GM18909 (cell line): ENCODE measurements around the gene COMMD1.
"Not testable (repeated sequence)": the region's sequence is repeated elsewhere in the genome, so short reads cannot be mapped to it uniquely, and the experiment has no call there.

Experiments used
- ATAC-seq: cut with Tn5 transposase; IDR thresholded peaks from one replicate; pipeline ENCODE4 v1.9.1; 2021; ENCODE audit warnings: mild to moderate bottlenecking; ENCODE audit not compliant: unreplicated experiment, poor library complexity

COMMD1 gene

GRCh38 chr2:62118160-62118559 lies 212.7 kb downstream of the COMMD1 start:
- no peak for ATAC-seq

- ATAC-seq = no peak
Measured at GRCh38 chr2:62119311-62119974, 214.0 kb downstream of the COMMD1 start.

GRCh38 chr2:62126239-62126638 lies 220.8 kb downstream of the COMMD1 start:
- ATAC-seq = not testable (repeated sequence)

DNA sequence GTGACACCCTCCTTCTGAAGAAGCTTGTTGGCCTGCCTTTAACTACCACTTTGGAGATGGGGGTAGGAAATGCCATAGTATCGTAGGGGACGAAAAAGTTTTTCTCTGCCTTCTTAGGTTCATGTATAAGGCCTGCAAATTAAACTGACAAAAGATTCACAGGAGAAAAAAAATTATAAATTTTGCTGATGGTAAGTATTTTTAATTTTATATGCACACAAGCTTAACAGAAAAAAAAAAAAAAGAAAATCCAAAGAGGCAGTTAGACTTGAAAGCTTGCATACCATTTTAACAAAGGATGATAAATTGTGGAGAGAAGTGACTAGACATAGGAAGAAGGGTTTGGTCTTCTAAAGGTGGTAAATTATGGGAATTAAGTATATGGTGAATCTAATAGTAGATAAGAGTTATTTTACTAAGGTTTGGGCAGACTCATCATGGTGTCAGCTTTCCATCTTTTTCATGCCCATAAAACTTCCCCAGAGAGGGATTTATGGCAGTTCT lies 227.9 kb downstream of the COMMD1 start:
- no peak for ATAC-seq

- no peak for ATAC-seq
Measured at GRCh38 chr2:62136956-62137830, 231.7 kb downstream of the COMMD1 start.

DNA sequence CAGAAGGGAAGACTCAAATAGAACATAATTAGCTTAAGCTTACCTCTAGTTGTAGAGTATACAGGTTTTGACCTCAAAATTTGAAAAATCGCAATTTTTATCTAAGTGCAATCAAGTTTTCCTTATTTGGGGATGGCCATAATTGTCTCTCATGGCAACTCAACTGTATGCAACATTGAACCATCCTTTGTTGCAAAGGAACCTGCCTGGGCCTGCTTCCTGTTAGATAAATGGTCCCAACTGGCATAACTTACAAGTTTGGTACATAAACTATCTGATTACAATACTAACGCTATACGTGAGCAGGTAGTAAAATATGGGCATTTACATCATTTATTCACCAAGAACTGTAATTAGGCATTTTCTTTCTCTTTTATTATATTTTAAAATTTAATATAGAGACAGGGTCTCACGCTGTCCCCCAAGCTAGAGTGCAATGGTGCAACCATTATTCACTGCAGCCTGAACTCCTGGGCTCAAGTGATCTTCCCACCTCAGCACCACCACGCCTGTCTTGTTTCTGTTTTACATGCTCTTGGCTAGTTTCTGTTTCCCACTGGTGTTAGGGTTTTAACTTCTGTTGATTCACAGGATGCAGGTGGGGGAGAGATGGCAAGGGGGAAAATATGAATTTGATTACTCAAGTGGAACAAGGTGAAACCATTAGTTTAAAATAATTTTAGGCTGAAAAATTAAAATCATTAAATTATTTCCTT lies 235.1 kb downstream of the COMMD1 start:
- ATAC-seq = peak; percentile 65

- ATAC-seq = no peak
Measured at GRCh38 chr2:62141142-62141740, 235.8 kb downstream of the COMMD1 start.

GRCh38 chr2:62142054-62142453 lies 236.6 kb downstream of the COMMD1 start:
- ATAC-seq = no peak

DNA sequence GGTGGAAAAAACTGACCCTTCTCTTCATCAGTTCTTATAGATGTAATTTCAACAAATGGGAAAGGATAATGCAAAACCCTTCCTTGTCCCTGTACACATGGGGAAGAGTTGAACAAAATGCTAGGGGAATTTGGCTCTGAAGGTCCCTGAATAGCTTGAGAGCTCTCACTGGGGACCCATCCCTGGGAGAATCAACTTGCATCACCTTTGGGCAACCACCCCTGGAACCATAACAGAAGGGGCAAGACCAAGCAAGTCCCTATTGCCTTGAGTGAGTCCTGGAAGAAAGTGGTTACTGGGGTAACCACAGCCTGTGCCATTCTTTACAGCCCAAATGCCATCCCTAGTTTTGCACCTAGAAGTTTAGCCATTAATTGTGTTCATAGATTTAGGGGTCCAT lies 238.2 kb downstream of the COMMD1 start:
- ATAC-seq = no peak

- ATAC-seq = no peak
Measured at GRCh38 chr2:62144689-62145477, 239.4 kb downstream of the COMMD1 start.

DNA sequence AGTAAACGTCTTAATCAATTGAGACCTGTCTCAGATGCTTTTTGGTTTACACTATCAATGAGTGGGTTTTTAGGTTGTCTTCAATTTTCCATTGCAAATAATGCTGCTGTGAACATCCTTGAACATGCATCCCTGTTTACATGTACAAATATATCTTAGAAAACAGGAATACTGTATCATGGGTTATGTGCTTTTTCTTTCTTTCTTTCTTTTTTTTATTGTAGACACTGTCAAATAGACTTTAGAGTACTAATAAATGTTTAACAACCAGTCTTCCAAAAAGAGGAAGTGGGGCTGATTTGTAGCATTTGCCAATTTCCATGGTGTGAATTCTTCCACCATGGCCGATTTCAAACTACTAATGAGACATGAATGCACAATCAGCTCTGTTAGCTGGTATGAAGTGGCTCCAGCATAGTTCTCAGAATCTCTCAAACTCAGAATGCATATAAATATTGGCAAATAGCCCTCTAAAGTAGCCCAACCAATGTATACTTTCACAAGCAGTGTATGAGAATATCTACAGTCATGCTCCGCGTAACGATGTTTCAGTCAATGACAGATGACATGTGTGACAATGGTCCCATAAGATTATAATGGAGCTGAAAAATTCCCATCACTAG lies 240.1 kb downstream of the COMMD1 start:
- ATAC-seq = peak; percentile 47

- not testable (repeated sequence) for ATAC-seq
Measured at GRCh38 chr2:62146790-62147189, 241.3 kb downstream of the COMMD1 start.

DNA sequence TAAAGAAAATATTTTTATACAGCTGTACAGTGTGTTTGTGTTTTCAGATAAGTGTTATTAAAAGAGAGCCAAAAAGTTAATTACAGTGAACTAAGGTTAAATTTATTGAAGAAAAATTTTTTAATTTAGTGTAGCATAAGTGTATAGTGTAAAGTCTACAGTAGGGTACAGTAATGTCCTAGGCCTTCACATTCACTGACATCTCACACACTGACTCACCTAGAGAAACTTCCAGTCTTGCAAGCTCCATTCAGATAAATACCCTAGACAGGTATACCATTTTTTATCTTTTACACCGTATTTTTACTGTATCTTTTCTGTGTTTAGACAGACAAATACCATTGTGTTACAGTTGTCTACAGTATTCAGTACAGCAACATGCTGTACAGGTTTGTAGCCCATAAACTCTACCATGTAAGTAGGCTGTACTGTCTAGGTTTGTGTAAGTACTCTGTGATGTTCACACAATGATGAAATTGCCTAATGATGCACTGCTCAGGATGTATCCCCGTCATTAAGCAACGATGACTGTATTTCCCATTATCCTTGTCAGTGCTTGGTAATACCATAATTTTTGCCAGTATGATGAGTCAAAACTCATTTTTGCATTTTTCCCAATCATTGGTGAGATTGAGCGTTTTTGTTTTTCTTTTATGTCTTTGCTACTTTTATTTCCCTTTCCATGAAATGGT lies 242.3 kb downstream of the COMMD1 start:
- no peak for ATAC-seq

DNA sequence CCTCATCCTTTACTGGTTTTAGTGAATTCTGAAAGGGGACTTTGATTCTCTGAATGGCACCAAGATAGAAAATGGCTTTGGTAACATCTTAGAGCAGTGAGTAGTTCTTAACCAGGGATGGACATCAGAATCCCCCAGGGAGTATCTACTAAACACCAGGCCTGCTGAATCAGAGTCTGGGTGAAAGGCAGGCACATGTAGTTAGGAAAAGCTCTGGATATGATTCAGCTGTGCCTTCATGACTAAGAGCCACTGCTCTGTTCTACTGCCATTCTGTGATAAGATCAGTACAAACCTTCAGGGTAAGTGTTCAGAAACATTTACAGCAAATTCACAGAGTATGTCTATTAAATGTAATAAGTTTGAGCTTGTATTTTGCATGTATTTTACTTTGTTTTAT lies 244.2 kb downstream of the COMMD1 start:
- ATAC-seq = no peak

DNA sequence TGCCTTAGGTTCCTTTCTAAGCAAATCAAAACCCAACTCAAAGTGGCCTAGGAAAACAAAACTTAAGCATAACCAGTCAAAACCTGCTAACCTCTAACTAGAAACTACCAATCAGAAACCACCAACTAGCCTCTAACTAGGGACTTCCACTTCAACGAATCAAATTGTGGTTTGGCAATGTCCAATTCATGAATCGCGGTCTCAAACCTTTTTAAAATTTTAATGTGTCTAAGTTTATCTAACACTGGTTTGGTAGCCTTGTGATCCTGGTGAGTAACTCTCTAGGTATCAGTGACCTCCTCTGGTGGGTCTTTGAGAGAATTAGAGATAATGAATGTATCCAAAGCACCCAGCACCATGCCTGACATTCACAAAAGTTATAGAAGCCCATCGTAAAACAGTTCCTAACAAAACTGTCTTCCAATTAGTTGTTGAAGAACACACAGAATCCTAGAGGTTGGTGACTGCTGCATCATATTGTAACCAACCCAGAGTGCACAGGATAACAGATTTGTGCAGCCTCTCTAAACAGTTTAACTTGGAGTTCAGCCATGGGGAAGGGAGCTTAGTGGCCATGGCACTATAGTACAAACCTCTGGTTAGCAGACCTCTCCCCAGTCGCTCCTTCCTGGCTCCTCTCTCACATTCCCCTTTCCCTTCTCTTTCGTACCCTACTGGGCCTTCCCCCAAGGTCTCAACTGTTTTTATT lies 245.3 kb downstream of the COMMD1 start:
- ATAC-seq = no peak

GRCh38 chr2:62151306-62151638 lies 245.8 kb downstream of the COMMD1 start:
- no peak for ATAC-seq

GRCh38 chr2:62152000-62152399 lies 246.5 kb downstream of the COMMD1 start:
- no peak for ATAC-seq

- ATAC-seq = no peak
Measured at GRCh38 chr2:62156861-62157496, 251.5 kb downstream of the COMMD1 start.
